Heart left ventricle (tissue), 16 donors: ENCODE measurements around the gene UBE2R2. TPM values are rescaled to one million over a fixed set of nuclear protein-coding genes. Genes with fewer than 3 reads are reported as not detected.
"Not testable (repeated sequence)": the region's sequence is repeated elsewhere in the genome, so short reads cannot be mapped to it uniquely, and the experiment has no call there.

Experiments
- ATAC-seq, 4 donors: fragments of 200-7000 bp; cut with Tn5 transposase; one replicate each; pipeline ENCODE4 v1.9.1; 2020 to 2022; ENCODE audit warnings: moderate library complexity in 4 of 4, mild to moderate bottlenecking in 3 of 4, moderate number of reproducible peaks in 1 of 4
- DNase-seq, 5 donors: peaks; one replicate each; pipeline ENCODE4 v3.0.0-alpha.2; 2020
- H3K27ac ChIP-seq, 12 donors: fragments of 200-600 bp; sonication (generic) in 4 of 12; one replicate each; pipeline versions ENCODE4 v1.5.0 to v1.8.0; 2016 to 2022; ENCODE audit warnings: mild to moderate bottlenecking in 2 of 12
- H3K27me3 ChIP-seq, 9 donors: fragments of 200-600 bp; sonication (generic) in 2 of 9; one replicate each; pipeline versions ENCODE4 v1.5.1 to v1.8.0; 2016 to 2022; ENCODE audit warnings: mild to moderate bottlenecking in 3 of 9
- H3K36me3 ChIP-seq, 9 donors: fragments of 200-600 bp; sonication (generic) in 2 of 9; one replicate each; pipeline versions ENCODE4 v1.5.0 to v1.8.0; 2018 to 2022; ENCODE audit warnings: mild to moderate bottlenecking in 2 of 9
- H3K4me1 ChIP-seq, 12 donors: fragments of 200-600 bp; sonication (generic) in 4 of 12; one replicate each; pipeline versions ENCODE4 v1.5.0 to v1.8.0; 2016 to 2022; ENCODE audit warnings: mild to moderate bottlenecking in 3 of 12
- H3K4me3 ChIP-seq, 12 donors: fragments of 200-600 bp; sonication (generic) in 4 of 12; one replicate each; pipeline versions ENCODE4 v1.5.0 to v1.8.0; 2017 to 2022; ENCODE audit warnings: mild to moderate bottlenecking in 9 of 12, moderate library complexity in 4 of 12
- H3K9me3 ChIP-seq, 12 donors: fragments of 200-600 bp; sonication (generic) in 4 of 12; one replicate each; pipeline versions ENCODE4 v1.5.0 to v1.8.0; 2016 to 2022; ENCODE audit warnings: mild to moderate bottlenecking in 1 of 12
- CTCF ChIP-seq, 12 donors: fragments of 200-600 bp; sonication (generic) in 4 of 12; IDR thresholded peaks; one replicate each; pipeline versions ENCODE4 v1.5.0 to v1.8.0; 2018 to 2022; ENCODE audit warnings: antibody characterized with exemption in 12 of 12, mild to moderate bottlenecking in 5 of 12
- POLR2A ChIP-seq, 2 donors: fragments of 450-650 bp; IDR thresholded peaks; one replicate each; pipeline ENCODE4 v1.6.1; 2017; ENCODE audit warnings: antibody characterized with exemption in 2 of 2, mild to moderate bottlenecking in 2 of 2, moderate library complexity in 2 of 2
- WGBS, 4 donors: extraction: QIAGEN DNeasy Blood & Tissue Kit in 2 of 4; methylation state at CpG; one replicate each; pipeline versions ENCODE4 v1.1.5 to v1.1.7; 2013 to 2018; 5-methylcytosine and 5-hydroxymethylcytosine counted together
- intact Hi-C, 10 donors: fragments of 100-400 bp; cut with DNase I; formaldehyde crosslinking; loops; one replicate each; pipeline versions ENCODE4 v1.11.1 to v1.14.2; 2022
- polyA plus RNA-seq, 2 donors: library from polyadenylated mRNA; stranded (reverse); fragments of 200-250 nt; gene quantifications; one replicate each; pipeline ENCODE4 v1.2.3, GENCODE V29; 2013
- total RNA-seq, 9 donors: library from RNA; depleted of rRNA in 2 of 9; stranded (reverse); fragments of >200 nt in 2 of 9; fragmentation: NEBNext Ultra II Directional in 3 of 9; extraction: Animal tissue kit (Norgen Biotek cat#: 25700) in 3 of 9; gene quantifications; one replicate each; pipeline versions ENCODE4 v1.1.0 to v1.2.4, GENCODE V29; 2016 to 2023
- donor health status: ischemic (EF 13 %, LVEDD 7.1; RV severe dilation, severe dysfunction).
- donor health status: healthy with polysubstance abuse.
- donor health status: DM: no; HTN: yes; CAD: no.
- donor health status: DM: no; HTN: no; CAD: no.
- donor health status: ischemic (EF 25% LVEDD 6.9; RV normal size, moderate dysfunction).
- donor health status: ischemic (EF 25% LVEDD 5.7; RV mildly dilated, moderate dysfunction).
- donor health status: healthy.
- donor health status: DM: yes; HTN: yes; CAD: no.
- donor health status: ischemic (EF 35%, LVEDD 5.7; RV mildly dilated, moderate dysfunction).
- donor health status: nonischemic (EF 11% LVEDD 7.7; RV severe dilation, severe dysfunction).
- donor health status: DM: yes; HTN: yes; CAD: no.
- donor health status: PGD.
- donor health status: ischemic (EF 29% LVEDD 5.4; RV normal size, mild dysfunction).
- donor health status: nonischemic (EF 23%, LVEDD 6.1; RV moderate dilation, normal function).

UBE2R2 gene
- total and polyA plus RNA-seq, 11 donors, result 18.6 to 45.7 (median 39.5) TPM

DNA sequence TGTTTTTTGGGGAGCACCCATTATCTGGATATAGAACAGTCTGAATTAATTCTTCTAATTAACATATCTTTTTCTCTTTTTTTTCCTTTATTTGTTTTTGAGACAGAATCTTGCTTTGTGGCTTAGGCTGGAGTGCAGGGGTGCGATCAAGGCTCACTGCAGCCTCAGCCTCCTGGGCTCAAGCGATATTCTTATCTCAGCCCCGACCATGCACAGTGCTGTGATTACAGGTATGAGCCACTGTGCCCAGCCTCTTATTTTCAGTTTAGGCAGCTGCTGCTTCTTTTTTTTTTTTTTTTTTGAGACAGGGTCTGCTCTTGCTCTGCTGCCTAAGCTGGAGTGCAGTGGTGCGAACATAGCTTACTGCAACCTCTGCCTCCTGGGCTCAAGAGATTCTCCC lies 20.2 kb downstream of the UBE2R2 start:
- Histone ChIP-seq H3K27ac (no peak overlapping the region), H3K4me1 (peaks cover 0 to 72% (median 41%) of the 10 kb centered on the region in 12 donors), H3K9me3 (no peaks in the 10 kb centered on the region), H3K36me3 (no peaks in the 10 kb centered on the region), H3K27me3 (no peaks in the 10 kb centered on the region), H3K4me3 (no peak overlapping the region)
- WGBS, 4 donors, result 66 to 91% (median 76%) methylated on average over 4 of the region's 4 CpGs
- intact Hi-C loops, result no loop called here
- no peak for ATAC-seq
- DNase-seq, result no peak
- TF ChIP-seq POLR2A (IDR thresholded peaks at IDR 0.05) (no peak), CTCF (IDR thresholded peaks at IDR 0.05) (no peak)

GRCh38 chr9:33840381-33840780 lies 23.4 kb downstream of the UBE2R2 start:
- Histone ChIP-seq H3K9me3 (no peaks in the 10 kb centered on the region), H3K36me3 (no peaks in the 10 kb centered on the region), H3K4me3 (no peak overlapping the region), H3K27me3 (no peaks in the 10 kb centered on the region), H3K27ac (no peak overlapping the region), H3K4me1 (peaks cover 0 to 89% (median 55%) of the 10 kb centered on the region in 12 donors)
- 22 to 40% (median 32%) methylated on average over 2 of the region's 2 CpGs for WGBS, 4 donors
- ATAC-seq (no peak), DNase-seq (no peak)
- no peak for TF ChIP-seq CTCF (IDR thresholded peaks at IDR 0.05)
- TF ChIP-seq POLR2A (IDR thresholded peaks at IDR 0.05), result no peak
- intact Hi-C loops, result no loop called here

- H3K27me3 ChIP-seq, result no peaks in the 10 kb centered on the region
- peaks cover 0 to 88% (median 50%) of the 10 kb centered on the region in 12 donors for H3K4me1 ChIP-seq
- H3K27ac ChIP-seq, result peak overlapping the region in 2 of 12 donors; percentile 5 to 81
- peak in 1 of 5 donors; percentile 37 for DNase-seq
- no peak overlapping the region for H3K4me3 ChIP-seq
- peak in 1 of 4 donors; percentile 29 for ATAC-seq
- intact Hi-C loops, result no loop called here
- WGBS, 4 donors, result 75 to 92% (median 86%) methylated on average over 5 of the region's 5 CpGs
- TF ChIP-seq POLR2A (IDR thresholded peaks at IDR 0.05) (no peak), CTCF (IDR thresholded peaks at IDR 0.05) (no peak)
- H3K9me3 ChIP-seq, result no peaks in the 10 kb centered on the region
- no peaks in the 10 kb centered on the region for H3K36me3 ChIP-seq
Measured at GRCh38 chr9:33843312-33843961, 26.5 kb downstream of the UBE2R2 start.

- H3K27ac ChIP-seq, result no peak overlapping the region
- ATAC-seq (no peak), DNase-seq (no peak)
- intact Hi-C loops, result no loop called here
- H3K36me3 ChIP-seq, result no peaks in the 10 kb centered on the region
- TF ChIP-seq POLR2A (IDR thresholded peaks at IDR 0.05) (no peak), CTCF (IDR thresholded peaks at IDR 0.05) (no peak)
- no peak overlapping the region for H3K4me3 ChIP-seq
- H3K27me3 ChIP-seq, result no peaks in the 10 kb centered on the region
- H3K9me3 ChIP-seq, result no peaks in the 10 kb centered on the region
- WGBS, 4 donors, result 74 to 78% (median 75%) methylated on average over 4 of the region's 4 CpGs
- H3K4me1 ChIP-seq, result peaks cover 3 to 84% (median 48%) of the 10 kb centered on the region in 12 donors
Measured at GRCh38 chr9:33846231-33846630, 29.3 kb downstream of the UBE2R2 start.

GRCh38 chr9:33847894-33848205 lies 30.9 kb downstream of the UBE2R2 start:
- 88 to 95% (median 91%) methylated on average over 3 of the region's 3 CpGs for WGBS, 4 donors
- intact Hi-C loops, H3K27me3 ChIP-seq, H3K9me3 ChIP-seq, DNase-seq, ATAC-seq, H3K27ac ChIP-seq, H3K36me3 ChIP-seq, H3K4me3 ChIP-seq: not testable (repeated sequence)
- H3K4me1 ChIP-seq, result peaks cover 9 to 84% (median 49%) of the 10 kb centered on the region in 12 donors
